K562 treated with DMSO at 1 percent for 24 hours (cell line): Measurements from ENCODE around the gene FOXS1. TPM values are rescaled to one million over a fixed set of nuclear protein-coding genes. Genes with fewer than 3 reads are reported as not detected.

Experiments
- total RNA-seq: library from RNA; unstranded; fragments of 300-600 nt; gene quantifications from 2 replicates; pipeline ENCODE4 v1.2.3, GENCODE V29; 2022; ENCODE audit warnings: low read depth; ENCODE audit not compliant: insufficient read depth

FOXS1 gene
- not detected in 2 replicates for total RNA-seq

GRCh38 chr20:31845300-31845863, at the start of gene FOXS1:
Gene FOXS1, minus strand, starts transcription at chr20:31845604. Its CDS starts 62 bp downstream, at chr20:31845542.

DNA sequence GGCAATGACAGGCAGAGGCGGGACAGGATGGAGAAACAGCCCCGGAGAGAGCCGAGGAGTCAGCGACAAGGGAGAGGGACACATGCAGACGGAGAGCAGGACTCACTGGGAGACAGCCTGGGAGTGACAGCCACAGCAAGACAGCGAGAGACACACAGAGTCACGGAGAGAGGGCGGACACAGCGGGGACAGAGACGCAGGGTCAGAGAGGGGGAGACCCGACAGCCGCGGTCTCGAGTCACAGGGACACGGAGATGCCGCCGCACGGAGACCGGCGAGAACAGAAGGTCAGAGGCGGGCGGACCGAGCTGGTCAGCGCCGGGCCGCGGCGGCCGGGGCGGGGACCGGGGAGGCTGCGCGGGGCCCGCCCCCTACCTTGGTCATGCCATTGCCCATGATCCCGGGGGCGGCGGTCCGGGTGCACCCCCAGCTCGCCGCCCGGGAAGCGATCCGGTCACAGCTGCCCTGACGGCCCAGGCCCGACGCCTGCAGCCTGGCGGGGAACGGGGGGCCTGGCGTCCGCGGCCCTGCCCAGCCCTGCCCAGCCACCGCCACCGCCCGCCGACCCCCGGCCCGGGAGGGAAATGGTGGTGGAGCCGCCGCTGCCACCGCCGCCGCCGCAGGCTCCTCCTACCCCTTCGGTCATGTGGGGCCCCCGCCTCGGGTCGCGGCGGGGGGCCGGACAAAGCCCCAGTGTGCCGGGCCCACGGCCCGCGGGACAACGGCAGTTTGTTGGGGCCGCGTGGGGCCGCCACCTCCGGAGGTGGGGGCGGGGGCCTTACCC, 24.7 kb upstream of the FOXS1 start, which contains the start of the genes DUSP15 and TTLL9:
Gene DUSP15 (minus strand): TSS at position 586 of the 784 bp plus-strand sequence. CDS start 190 bp downstream, at position 396.
Gene TTLL9 (plus strand): TSS at position 693 of the 784 bp plus-strand sequence. CDS start 493 bp downstream, outside the sequence.

GRCh38 chr20:31819083-31819784, 26.2 kb downstream of the FOXS1 start, which contains the start of gene MYLK2:
Gene MYLK2, plus strand, starts transcription at chr20:31819356. Its CDS starts 225 bp downstream, at chr20:31819581.

Other genes starting within 250 kb of the FOXS1 start
- gene ID1, start 240.3 kb downstream of the FOXS1 start, total RNA-seq: 742 and 763 TPM in 2 replicates
- gene COX4I2, start 207.7 kb downstream of the FOXS1 start, total RNA-seq: not detected in 2 replicates
- 164 and 166 TPM in 2 replicates for gene BCL2L1, start 122.7 kb downstream of the FOXS1 start, total RNA-seq
- gene TPX2, start 106.3 kb downstream of the FOXS1 start, total RNA-seq: 99.7 and 114 TPM in 2 replicates
- gene MYLK2, start 26.2 kb downstream of the FOXS1 start, total RNA-seq: 0.69 and 0.80 TPM in 2 replicates
- 0.79 TPM in 1 of 2 replicates, not detected in the other for gene DUSP15, start 24.9 kb upstream of the FOXS1 start, total RNA-seq
- gene TTLL9, start 25.0 kb upstream of the FOXS1 start, total RNA-seq: not detected in 2 replicates
- 24.4 and 24.9 TPM in 2 replicates for gene PDRG1, start 106.4 kb upstream of the FOXS1 start, total RNA-seq
- not detected in 2 replicates for gene XKR7, start 122.5 kb upstream of the FOXS1 start, total RNA-seq
- gene CCM2L, start 164.8 kb upstream of the FOXS1 start, total RNA-seq: 0.36 and 1.4 TPM in 2 replicates
- 0.59 and 0.61 TPM in 2 replicates for gene HCK, start 206.6 kb upstream of the FOXS1 start, total RNA-seq